CD4-positive, alpha-beta T cell (primary cell): ENCODE measurements around the gene CT45A10. TPM values are rescaled to one million over a fixed set of nuclear protein-coding genes. Genes with fewer than 3 reads are reported as not detected.
"Not testable (repeated sequence)": the region's sequence is repeated elsewhere in the genome, so short reads cannot be mapped to it uniquely, and the experiment has no call there.

Experiments used
- ATAC-seq: fragments of 200-7000 bp; cut with Tn5 transposase; one replicate; pipeline ENCODE4 v1.10.0; 2022; ENCODE audit warnings: mild to moderate bottlenecking; ENCODE audit not compliant: poor library complexity
- CTCF ChIA-PET: fragments of 350-600 bp; sonication (Branson Sonifier 250); formaldehyde crosslinking; loops from one replicate; lab custom pipeline; 2021; ENCODE audit warnings: antibody characterized with exemption, inconsistent platforms; lab: Charles Lee
- POLR2A ChIA-PET: fragments of 350-600 bp; sonication (Branson Sonifier 250); formaldehyde crosslinking; loops from one replicate; lab custom pipeline; 2021; ENCODE audit warnings: antibody characterized with exemption, inconsistent platforms; lab: Charles Lee
- DNase-seq, 14 experiments: peaks; one replicate each; pipeline ENCODE4 v3.0.0-alpha.2; 2013 to 2020; ENCODE audit warnings: mixed read lengths in 2 of 14
- H3K27ac ChIP-seq, 2 donors: one replicate each; pipeline versions ENCODE4 v1.5.1 to v1.7.0; 2013; ENCODE audit warnings: low read length in 2 of 2, low read depth in 1 of 2, mild to moderate bottlenecking in 1 of 2
- H3K27me3 ChIP-seq, 2 experiments: 1 replicate in 1 of 2; 2 replicates in 1 of 2; pipeline versions ENCODE4 v1.6.1 to v1.7.0; 2013; ENCODE audit warnings: low read length in 2 of 2, control low read depth in 1 of 2, mild to moderate bottlenecking in 1 of 2, moderate library complexity in 1 of 2; ENCODE audit not compliant: insufficient read depth in 2 of 2, control insufficient read depth in 1 of 2
- H3K36me3 ChIP-seq: one replicate; pipeline ENCODE4 v1.6.1; 2013; ENCODE audit warnings: low read length, control low read depth; ENCODE audit not compliant: insufficient read depth
- H3K4me1 ChIP-seq: one replicate; pipeline ENCODE4 v1.6.1; 2013; ENCODE audit warnings: low read length, control low read depth; ENCODE audit not compliant: insufficient read depth
- H3K4me3 ChIP-seq: one replicate; pipeline ENCODE4 v1.5.1; 2013; ENCODE audit warnings: mild to moderate bottlenecking, low read length, moderate library complexity
- H3K9me3 ChIP-seq, 2 experiments: 1 replicate in 1 of 2; 2 replicates in 1 of 2; pipeline versions ENCODE4 v1.6.1 to v1.7.0; 2013; ENCODE audit warnings: low read length in 2 of 2, mild to moderate bottlenecking in 2 of 2, control low read depth in 1 of 2, moderate library complexity in 1 of 2; ENCODE audit not compliant: control insufficient read depth in 1 of 2, insufficient read depth in 1 of 2
- H3K27ac Mint-ChIP-seq: one replicate; pipeline ENCODE4 v1.8.0; 2020; ENCODE audit warnings: mixed read lengths
- H3K27me3 Mint-ChIP-seq: one replicate; pipeline ENCODE4 v1.8.0; 2021; ENCODE audit warnings: mixed read lengths
- H3K36me3 Mint-ChIP-seq: one replicate; pipeline ENCODE4 v1.8.0; 2021; ENCODE audit warnings: low read depth, mixed read lengths
- H3K4me1 Mint-ChIP-seq: one replicate; pipeline ENCODE4 v1.8.0; 2021; ENCODE audit warnings: low read depth, mixed read lengths
- H3K4me3 Mint-ChIP-seq: one replicate; pipeline ENCODE4 v1.8.0; 2020; ENCODE audit warnings: mild to moderate bottlenecking, mixed read lengths
- H3K9me3 Mint-ChIP-seq: one replicate; pipeline ENCODE4 v1.8.0; 2020; ENCODE audit warnings: mixed read lengths
- intact Hi-C, 2 experiments: fragments of 100-400 bp; cut with DNase I in 1 of 2; cut with micrococcal nuclease in 1 of 2; formaldehyde crosslinking; loops; one replicate each; pipeline versions ENCODE4 v1.15.1 to v1.9.0; 2023 to 2025; cut with DNase I, micrococcal nuclease
- total RNA-seq, 174 experiments: library from RNA in 2 of 174; stranded (reverse) in 2 of 174; gene quantifications; one replicate each; pipeline ENCODE4 v1.2.3 and lab custom pipeline; 2021 to 2026
- TF ChIP-seq, protein P1 (sequence below): fragments of 200-600 bp; IDR thresholded peaks from one replicate; pipeline ENCODE4 v1.8.0; 2022; ENCODE audit warnings: antibody characterized with exemption, mild to moderate bottlenecking

CT45A10 gene
- total RNA-seq, 2 experiments from 2014 or later: not detected

DNA sequence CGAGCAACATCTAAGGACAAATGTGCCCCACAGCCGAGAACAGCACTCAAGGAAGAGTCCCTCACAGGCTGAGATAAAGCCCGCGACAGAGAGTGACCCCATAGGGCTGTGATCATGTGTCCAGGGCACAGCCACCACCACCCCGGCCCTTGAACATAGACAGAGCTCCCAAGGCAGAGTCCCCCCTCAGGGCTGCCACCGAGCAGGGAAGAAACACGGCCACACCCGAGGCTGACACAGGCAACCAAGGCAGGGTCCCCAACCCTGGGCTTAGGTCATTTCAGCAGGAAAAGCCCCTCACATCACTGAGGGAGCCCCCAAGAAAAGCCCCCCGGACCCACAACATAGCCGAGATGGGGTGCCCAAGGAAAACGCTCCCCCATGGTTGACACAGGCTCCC is 463 bp downstream of the CT45A10 start:
- ChIA-PET POLR2A (no interaction called here), CTCF (no interaction called here)
- no peaks in the 10 kb centered on the region for H3K36me3 ChIP-seq
- H3K4me1 ChIP-seq: no peaks in the 10 kb centered on the region
- ATAC-seq (no peak), DNase-seq (no peak)
- H3K9me3 ChIP-seq: peaks cover 0 to 12% of the 10 kb centered on the region in 2 experiments
- Mint-ChIP-seq H3K27ac (no peak overlapping the region), H3K36me3 (no peaks in the 10 kb centered on the region), H3K27me3 (no peaks in the 10 kb centered on the region), H3K4me1 (no peaks in the 10 kb centered on the region), H3K4me3 (no peak overlapping the region), H3K9me3 (no peaks in the 10 kb centered on the region)
- intact Hi-C loops: no loop called here
- TF ChIP-seq, protein P1, sequence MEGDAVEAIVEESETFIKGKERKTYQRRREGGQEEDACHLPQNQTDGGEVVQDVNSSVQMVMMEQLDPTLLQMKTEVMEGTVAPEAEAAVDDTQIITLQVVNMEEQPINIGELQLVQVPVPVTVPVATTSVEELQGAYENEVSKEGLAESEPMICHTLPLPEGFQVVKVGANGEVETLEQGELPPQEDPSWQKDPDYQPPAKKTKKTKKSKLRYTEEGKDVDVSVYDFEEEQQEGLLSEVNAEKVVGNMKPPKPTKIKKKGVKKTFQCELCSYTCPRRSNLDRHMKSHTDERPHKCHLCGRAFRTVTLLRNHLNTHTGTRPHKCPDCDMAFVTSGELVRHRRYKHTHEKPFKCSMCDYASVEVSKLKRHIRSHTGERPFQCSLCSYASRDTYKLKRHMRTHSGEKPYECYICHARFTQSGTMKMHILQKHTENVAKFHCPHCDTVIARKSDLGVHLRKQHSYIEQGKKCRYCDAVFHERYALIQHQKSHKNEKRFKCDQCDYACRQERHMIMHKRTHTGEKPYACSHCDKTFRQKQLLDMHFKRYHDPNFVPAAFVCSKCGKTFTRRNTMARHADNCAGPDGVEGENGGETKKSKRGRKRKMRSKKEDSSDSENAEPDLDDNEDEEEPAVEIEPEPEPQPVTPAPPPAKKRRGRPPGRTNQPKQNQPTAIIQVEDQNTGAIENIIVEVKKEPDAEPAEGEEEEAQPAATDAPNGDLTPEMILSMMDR: no peak
- H3K4me3 ChIP-seq: no peak overlapping the region
- H3K27me3 ChIP-seq: peaks cover 0 to 7% of the 10 kb centered on the region in 2 experiments
- no peak overlapping the region for H3K27ac ChIP-seq

GRCh38 chrX:135890087-135890585 is 3.1 kb downstream of the CT45A10 start:
- no peaks in the 10 kb centered on the region for H3K4me1 Mint-ChIP-seq
- intact Hi-C loops: no loop called here
- DNase-seq (no peak), ATAC-seq (no peak)
- H3K4me3 ChIP-seq: no peak overlapping the region
- H3K9me3 ChIP-seq: peaks cover 0 to 12% of the 10 kb centered on the region in 2 experiments
- CTCF ChIA-PET: no interaction called here
- no peaks in the 10 kb centered on the region for H3K36me3 ChIP-seq
- H3K9me3 Mint-ChIP-seq: no peaks in the 10 kb centered on the region
- no peak overlapping the region for H3K27ac Mint-ChIP-seq
- no peaks in the 10 kb centered on the region for H3K4me1 ChIP-seq
- no peak overlapping the region for H3K4me3 Mint-ChIP-seq
- H3K27me3 ChIP-seq: peaks cover 0 to 7% of the 10 kb centered on the region in 2 experiments
- TF ChIP-seq, protein P1: no peak
- H3K36me3 Mint-ChIP-seq: no peaks in the 10 kb centered on the region
- H3K27ac ChIP-seq: no peak overlapping the region
- POLR2A ChIA-PET: no interaction called here
- no peaks in the 10 kb centered on the region for H3K27me3 Mint-ChIP-seq

DNA sequence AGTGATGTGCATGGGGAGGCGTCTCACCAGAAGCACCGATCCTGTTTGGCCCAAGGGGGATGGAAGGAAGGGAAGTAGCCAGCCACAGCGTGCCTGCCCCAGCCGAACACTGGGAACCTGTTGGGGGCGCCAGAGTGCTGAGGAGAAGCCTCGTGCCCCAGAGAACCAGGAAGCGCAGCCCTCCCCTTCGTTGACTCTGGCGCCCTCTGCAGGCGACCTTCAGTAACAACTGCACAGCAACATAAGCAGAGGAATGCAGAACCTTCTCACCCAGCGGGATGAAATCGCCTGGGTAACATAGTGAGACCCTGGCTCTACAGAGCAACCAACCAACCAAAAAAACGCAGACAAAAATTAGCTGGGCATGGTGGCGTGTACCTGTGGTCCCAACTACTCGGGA is 4.3 kb downstream of the CT45A10 start:
- H3K4me3 Mint-ChIP-seq, H3K9me3 Mint-ChIP-seq, H3K27ac Mint-ChIP-seq, H3K27me3 Mint-ChIP-seq, ATAC-seq, H3K36me3 Mint-ChIP-seq, H3K27me3 ChIP-seq, H3K27ac ChIP-seq, H3K4me1 Mint-ChIP-seq, H3K4me3 ChIP-seq, CTCF ChIA-PET, intact Hi-C loops, POLR2A ChIA-PET, H3K36me3 ChIP-seq, H3K4me1 ChIP-seq: not testable (repeated sequence)
- peaks cover 0 to 12% of the 10 kb centered on the region in 2 experiments for H3K9me3 ChIP-seq
- DNase-seq: peak in 3 of 14 experiments; percentile 6 to 18 (median 14)

GRCh38 chrX:135888230-135888629 is 5.0 kb downstream of the CT45A10 start:
- H3K4me3 ChIP-seq, intact Hi-C loops, H3K36me3 ChIP-seq, H3K27ac Mint-ChIP-seq, DNase-seq, H3K27ac ChIP-seq, ATAC-seq, H3K27me3 ChIP-seq, H3K36me3 Mint-ChIP-seq, H3K9me3 Mint-ChIP-seq, H3K27me3 Mint-ChIP-seq, CTCF ChIA-PET, POLR2A ChIA-PET, H3K9me3 ChIP-seq, H3K4me1 Mint-ChIP-seq, H3K4me3 Mint-ChIP-seq, H3K4me1 ChIP-seq: not testable (repeated sequence)

DNA sequence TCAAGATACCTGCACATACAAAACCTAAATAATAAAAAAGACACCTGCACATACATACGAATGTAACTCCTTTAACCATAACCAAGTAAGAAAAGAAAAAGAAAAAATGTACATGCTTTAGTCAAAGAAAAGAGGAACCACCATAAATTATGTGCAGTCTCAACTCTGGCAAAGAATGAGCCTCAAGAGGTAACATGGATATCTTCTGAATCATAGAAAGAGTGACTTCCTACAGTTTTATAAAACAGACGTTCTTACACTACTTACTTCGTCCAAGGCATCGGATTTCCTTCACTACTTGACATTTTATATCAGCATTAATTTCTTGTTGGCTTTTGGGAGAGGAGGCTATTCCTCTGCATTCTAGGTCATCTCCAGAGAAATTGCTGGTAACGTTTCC is 10.5 kb downstream of the CT45A10 start:
- POLR2A ChIA-PET, H3K4me1 ChIP-seq, H3K9me3 ChIP-seq, DNase-seq, CTCF ChIA-PET, intact Hi-C loops, H3K27ac Mint-ChIP-seq, H3K27me3 ChIP-seq, H3K4me1 Mint-ChIP-seq, H3K4me3 Mint-ChIP-seq, H3K27ac ChIP-seq, H3K27me3 Mint-ChIP-seq, H3K9me3 Mint-ChIP-seq, ATAC-seq, H3K4me3 ChIP-seq, H3K36me3 ChIP-seq, H3K36me3 Mint-ChIP-seq: not testable (repeated sequence)

DNA sequence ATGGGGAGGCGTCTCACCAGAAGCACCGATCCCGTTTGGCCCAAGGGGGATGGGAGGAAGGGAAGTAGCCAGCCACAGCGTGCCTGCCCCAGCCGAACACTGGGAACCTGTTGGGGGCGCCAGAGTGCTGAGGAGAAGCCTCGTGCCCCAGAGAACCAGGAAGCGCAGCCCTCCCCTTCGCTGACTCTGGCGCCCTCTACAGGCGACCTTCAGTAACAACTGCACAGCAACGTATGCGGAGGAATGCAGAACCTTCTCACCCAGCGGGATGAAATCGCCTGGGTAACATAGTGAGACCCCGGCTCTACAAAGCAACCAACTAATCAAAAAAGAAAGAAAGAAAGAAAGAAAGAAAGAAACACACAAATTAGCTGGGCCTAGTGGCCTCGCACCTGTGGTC is 21.5 kb downstream of the CT45A10 start, which contains the start of gene CT45A9:
Gene CT45A9 (minus strand): TSS at position 101 of the 400 bp plus-strand sequence. CDS start 3,751 bp downstream, outside the sequence.
- H3K36me3 Mint-ChIP-seq, H3K9me3 Mint-ChIP-seq, intact Hi-C loops, H3K27me3 ChIP-seq, H3K4me1 ChIP-seq, H3K27ac Mint-ChIP-seq, H3K27ac ChIP-seq, DNase-seq, H3K4me1 Mint-ChIP-seq, ATAC-seq, CTCF ChIA-PET, H3K27me3 Mint-ChIP-seq, H3K4me3 Mint-ChIP-seq, H3K4me3 ChIP-seq, H3K36me3 ChIP-seq, POLR2A ChIA-PET, H3K9me3 ChIP-seq: not testable (repeated sequence)
